Glomerular visceral epithelial cell (primary cell): ENCODE measurements around the gene ZNF777.
"Not testable (repeated sequence)": the region's sequence is repeated elsewhere in the genome, so short reads cannot be mapped to it uniquely, and the experiment has no call there.

Experiments used
- DNase-seq: peaks from one replicate; pipeline ENCODE4 v3.0.0-alpha.2; 2016; ENCODE audit errors: extremely low spot score

The ZNF777 gene

DNA sequence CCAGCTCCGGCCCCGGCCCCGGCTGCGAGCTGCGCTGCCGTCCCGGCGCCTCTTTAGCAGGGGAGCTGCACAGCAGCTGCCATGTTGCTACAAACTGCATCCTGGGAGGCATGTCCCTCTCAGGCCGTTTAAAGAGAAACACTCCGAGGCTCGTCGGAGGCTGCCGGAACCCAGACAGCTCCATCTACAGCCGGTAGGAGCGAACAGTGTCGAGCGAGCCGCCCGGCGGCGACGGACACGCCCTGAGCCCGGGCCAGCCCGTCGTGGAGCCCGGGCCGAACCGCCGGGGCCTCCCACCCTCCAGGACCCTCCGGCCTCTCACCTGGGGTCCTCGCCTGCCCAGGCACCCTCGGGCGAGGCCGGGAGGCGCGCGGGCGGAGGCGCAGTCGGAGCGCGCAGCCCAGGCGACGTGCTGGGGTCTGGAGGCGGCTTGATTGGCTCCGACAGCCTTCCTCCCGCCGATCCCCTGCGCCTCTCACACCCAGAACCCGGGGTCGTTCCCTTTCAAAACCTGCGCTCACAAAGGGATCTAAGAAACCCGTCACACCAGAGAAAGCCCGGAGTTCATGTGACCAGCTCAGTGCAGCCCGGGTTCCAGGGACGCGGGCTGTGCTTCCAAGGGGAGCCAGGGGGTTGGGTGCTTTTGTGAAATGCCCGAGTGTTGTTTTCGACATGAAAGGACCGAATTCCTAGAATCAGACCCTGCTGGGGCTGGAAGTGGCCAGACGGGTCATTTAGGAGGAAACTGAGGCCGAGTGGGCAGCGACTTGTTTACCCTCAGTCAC lies at the start of gene ZNF777:
TSS of gene ZNF777 (minus strand) at position 570 of the 785 bp plus-strand sequence. CDS start 5,040 bp downstream, outside the sequence.
- DNase-seq: peak; percentile 85

GRCh38 chr7:149510248-149510647 lies 49.4 kb upstream of the ZNF777 start:
- DNase-seq: no peak

DNA sequence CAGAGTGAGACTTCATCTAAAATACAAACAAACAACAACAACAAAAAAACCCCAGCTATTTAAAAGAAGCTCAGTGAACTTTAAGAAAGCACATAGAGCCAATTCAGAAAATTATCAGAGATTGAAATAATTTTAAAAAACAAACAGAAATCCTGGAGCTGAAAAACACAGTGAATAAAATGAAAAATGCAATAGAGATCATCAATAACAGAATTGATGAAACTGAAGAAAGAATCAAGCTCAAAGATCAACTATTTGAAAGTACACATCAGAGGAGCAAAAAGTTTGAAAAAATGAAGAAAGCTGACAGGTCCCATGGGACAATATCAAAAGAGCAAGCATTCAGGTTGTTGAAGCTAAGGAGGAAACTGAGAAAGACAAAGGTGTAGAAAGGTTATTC lies 48.9 kb upstream of the ZNF777 start:
- no peak for DNase-seq

DNA sequence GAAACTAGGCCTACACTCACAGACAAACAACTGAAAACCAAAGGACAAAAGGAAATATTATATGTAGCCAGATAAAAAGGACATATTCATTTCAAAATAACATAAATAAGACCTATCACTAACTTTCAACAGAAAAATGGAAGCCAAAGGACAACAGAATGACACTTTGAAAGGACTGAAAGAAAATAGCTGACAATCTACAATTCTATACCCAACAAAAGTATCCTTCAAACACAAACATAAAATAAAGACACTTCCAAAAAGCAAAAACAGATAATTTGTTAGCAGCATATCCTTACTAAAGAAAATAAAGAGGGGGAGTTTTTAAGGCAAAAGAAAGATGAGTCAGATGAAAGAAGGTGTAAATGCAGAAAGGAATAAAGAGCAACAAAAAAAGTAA lies 44.7 kb upstream of the ZNF777 start:
- DNase-seq: no peak

GRCh38 chr7:149501651-149502050 lies 40.8 kb upstream of the ZNF777 start:
- DNase-seq: no peak

DNA sequence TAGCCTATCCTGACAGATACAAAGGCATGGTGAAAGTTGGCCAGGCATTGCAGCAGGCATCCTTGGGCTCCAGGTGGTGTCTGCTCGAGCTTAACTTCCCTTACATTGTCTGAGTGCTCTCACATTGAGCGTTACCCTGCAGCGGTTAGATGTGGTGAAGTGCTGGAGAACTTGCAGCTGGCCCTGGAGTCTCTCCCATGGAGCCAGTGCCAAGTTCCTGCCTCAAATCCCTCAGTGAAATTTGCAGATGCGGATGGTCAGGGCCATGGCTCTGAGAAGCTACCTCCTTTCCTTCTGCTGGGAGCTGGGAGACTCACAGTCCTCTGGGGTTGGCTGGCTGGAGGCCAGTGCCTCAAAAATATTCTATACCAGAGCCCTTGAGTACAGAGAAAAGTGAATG lies 40.0 kb upstream of the ZNF777 start:
- DNase-seq: no peak

- no peak for DNase-seq
Measured at GRCh38 chr7:149500201-149500600, 39.3 kb upstream of the ZNF777 start.

- DNase-seq: no peak
Measured at GRCh38 chr7:149498811-149499210, 37.9 kb upstream of the ZNF777 start.

GRCh38 chr7:149497467-149498261 lies 36.8 kb upstream of the ZNF777 start, which contains the start of gene ZNF746:
Gene ZNF746 (minus strand): TSS chr7:149497809. CDS start chr7:149497536, 273 bp downstream.
- peak; percentile 85 for DNase-seq

- peak; percentile 43 for DNase-seq
Measured at GRCh38 chr7:149496642-149497391, 36.0 kb upstream of the ZNF777 start.

- DNase-seq: peak; percentile 83
Measured at GRCh38 chr7:149495785-149496641, 35.2 kb upstream of the ZNF777 start.

DNA sequence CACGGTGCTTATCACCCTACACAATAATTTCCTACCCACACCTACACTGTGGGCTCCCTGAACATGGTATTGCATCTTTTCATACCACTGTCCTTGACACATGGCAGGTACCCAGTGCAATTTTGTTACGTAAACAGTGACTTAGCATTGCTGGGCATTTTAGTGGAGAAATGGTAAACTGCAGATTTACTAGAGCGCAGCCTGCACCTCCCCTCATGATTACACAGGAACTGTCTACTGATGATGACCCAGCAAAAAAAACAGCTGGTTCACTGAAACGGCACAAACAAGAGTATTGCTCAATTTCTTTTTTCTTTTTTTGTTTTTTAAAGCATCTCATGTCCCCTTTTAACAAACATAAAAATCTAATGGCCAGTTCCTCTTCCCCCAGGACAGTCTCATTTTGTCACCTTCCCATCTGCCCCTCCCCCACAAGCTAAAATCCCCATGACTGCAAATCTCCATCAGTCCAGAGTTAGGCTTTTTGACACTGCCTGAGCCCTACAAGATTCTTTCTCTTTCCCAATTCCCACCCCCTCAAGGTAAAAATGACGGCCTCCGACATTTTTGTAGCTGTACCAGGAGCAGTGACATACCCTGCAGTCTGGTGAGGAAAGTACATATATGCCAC lies 34.0 kb upstream of the ZNF777 start:
- no peak for DNase-seq

DNA sequence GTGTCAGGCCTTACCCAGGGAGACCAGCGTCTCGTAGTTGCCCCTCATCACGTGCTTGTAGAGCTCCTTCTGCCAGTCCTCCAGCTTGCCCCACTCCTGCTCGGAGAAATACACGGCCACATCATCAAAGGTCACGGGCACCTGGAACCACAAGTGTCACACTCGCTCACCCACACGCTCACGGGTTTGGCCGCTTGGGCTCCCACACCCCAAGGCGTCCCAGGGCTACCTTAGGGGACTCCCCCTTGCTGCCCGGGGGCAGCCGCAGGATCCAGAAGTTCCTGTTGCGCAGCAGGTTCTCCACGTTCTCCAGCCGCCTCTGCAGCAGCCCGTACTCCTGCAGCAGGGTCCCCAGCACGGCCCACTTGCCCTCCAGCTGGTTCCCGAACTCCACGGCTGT lies 33.1 kb upstream of the ZNF777 start:
- DNase-seq: not testable (repeated sequence)

DNA sequence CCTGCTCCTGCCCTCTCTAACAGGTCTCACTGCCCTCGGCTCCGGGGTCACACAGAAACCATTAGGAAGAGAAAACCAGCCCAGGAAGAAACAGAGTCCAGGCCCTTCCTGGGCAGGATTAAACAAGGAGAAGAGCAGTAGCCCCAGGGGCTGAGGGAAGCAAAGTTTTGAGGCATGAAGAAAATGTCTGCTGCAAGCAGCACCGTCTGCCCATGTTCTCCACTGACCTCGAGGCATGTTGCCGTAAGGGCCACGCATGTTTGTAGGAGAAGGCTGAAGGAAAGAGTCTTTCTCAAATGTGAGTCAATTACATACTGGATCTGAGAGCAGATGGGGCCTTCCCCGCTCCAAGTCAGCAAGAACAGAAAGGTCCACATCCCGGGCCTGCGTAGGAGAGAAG lies 32.5 kb upstream of the ZNF777 start:
- no peak for DNase-seq

DNA sequence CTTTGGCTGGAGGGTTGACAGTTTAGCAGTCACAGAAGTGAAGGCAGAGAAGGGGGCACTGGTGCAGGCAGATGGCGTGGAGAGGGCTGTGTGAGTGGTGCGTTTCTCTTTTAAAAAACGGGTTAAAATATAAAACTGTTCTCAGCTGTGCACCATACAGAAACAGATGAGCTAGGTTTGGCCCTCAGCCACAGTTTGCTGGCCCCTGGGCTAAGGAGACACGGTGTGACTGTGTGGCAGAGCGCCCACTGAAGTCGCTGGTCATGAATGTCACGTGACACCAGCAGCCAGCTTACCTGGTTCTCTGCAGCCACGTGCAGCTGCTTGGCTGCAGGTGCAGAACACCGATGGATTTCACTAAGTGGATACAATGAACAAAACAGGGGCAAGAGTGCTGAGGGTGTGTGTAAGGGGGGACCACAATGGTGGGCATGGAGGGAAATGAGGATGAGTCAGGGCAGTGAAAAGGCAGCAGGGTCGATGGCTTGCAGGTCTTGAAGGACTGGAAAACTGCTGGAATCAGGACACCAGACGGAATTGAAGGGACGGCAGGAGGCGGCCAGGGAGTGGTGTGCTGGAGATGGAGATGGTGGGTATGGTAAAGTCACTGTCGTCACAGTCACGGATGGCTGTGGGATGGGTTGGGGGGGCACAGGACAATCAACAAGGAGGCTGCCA lies 29.4 kb upstream of the ZNF777 start:
- no peak for DNase-seq

- no peak for DNase-seq
Measured at GRCh38 chr7:149489391-149490024, 28.6 kb upstream of the ZNF777 start.

DNA sequence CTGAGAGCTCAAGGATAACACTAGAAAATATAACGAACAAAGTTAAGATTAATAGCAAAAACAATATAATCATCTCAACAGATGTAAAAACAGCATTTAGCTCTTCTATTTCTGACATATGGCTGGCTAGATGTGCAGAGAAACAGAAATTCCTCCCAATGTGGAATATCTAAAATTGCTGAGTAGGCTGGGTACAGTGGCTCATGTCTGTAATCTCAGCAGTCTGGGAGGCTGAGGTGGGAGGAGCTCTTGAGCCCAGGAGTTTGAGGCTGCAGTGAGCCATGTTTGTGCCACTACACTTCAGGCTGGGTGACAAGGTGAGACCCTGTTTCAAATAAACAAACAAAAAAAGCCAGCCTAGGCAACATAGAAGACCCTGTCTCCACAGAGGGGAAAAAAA lies 18.7 kb upstream of the ZNF777 start:
- DNase-seq: no peak

DNA sequence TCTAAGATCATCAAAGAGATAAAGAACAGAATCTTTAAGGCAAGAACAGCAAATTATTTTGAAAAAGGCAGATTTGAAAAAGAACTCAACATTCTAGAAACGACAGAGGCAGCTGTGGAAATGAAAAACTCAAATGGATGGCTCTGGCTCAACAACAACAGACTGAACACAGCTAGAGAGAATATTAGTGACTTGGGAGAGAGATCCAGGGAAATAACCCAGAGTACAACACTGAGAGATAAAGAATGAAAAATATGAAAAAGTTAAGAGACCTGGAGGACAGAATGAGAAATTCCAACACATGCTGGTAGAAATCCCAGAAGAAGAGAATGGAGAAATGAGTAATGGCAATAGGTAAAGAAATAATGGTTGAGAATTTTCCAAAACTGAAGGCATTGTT lies 17.9 kb upstream of the ZNF777 start:
- no peak for DNase-seq
